Adipocyte (in vitro differentiated cells): ENCODE measurements around the gene PCDHB15.
A peak's percentile ranks its signal among the peaks of the same experiment; 100 is the strongest.
"Not testable (repeated sequence)": the region's sequence is repeated elsewhere in the genome, so short reads cannot be mapped to it uniquely, and the experiment has no call there.

Experiments
- DNase-seq: peaks from one replicate; pipeline ENCODE4 v3.0.0-alpha.2; 2015; ENCODE audit warnings: low read depth
- H3K27me3 ChIP-seq: replicated peaks from 2 replicates; pipeline ENCODE4 v1.7.0; 2013; ENCODE audit warnings: mild to moderate bottlenecking, low read length, moderate library complexity; ENCODE audit not compliant: control insufficient read depth, insufficient read depth
- H3K36me3 ChIP-seq: 2 replicates; pipeline ENCODE4 v1.7.0; 2013; ENCODE audit warnings: low read length, mild to moderate bottlenecking, moderate library complexity; ENCODE audit not compliant: control insufficient read depth, insufficient read depth, severe bottlenecking
- H3K4me1 ChIP-seq: 2 replicates; pipeline ENCODE4 v1.7.0; 2013; ENCODE audit warnings: mild to moderate bottlenecking, low read length, moderate library complexity; ENCODE audit not compliant: control insufficient read depth, insufficient read depth
- H3K4me3 ChIP-seq: 2 replicates; pipeline ENCODE4 v1.7.0; 2013; ENCODE audit warnings: mild to moderate bottlenecking, low read length, moderate library complexity
- H3K9ac ChIP-seq: 2 replicates; pipeline ENCODE4 v1.7.0; 2013; ENCODE audit warnings: mild to moderate bottlenecking, low read length, moderate library complexity
- H3K9me3 ChIP-seq: 2 replicates; pipeline ENCODE4 v1.7.0; 2013; ENCODE audit warnings: mild to moderate bottlenecking, low read length, moderate library complexity; ENCODE audit not compliant: control insufficient read depth

PCDHB15 gene

DNA sequence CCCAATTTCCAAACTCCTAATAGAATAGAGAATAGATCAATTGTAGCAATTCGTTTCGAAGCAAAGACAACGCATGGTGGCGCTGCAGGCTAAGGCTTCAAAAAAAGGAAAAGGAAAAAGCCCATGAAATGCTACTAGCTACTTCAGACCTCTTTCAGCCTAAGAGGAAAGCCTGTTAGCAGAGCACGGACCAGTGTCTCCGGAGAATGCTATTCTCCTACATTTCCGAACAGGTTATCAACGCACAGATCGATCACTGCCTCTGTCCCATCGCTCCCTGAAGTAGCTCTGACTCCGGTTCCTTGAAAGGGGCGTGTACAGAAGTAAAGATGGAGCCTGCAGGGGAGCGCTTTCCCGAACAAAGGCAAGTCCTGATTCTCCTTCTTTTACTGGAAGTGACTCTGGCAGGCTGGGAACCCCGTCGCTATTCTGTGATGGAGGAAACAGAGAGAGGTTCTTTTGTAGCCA, at the start of gene PCDHB15:
TSS of gene PCDHB15 (plus strand) at position 146 of the 468 bp plus-strand sequence. CDS start at position 330, 184 bp downstream.
- Histone ChIP-seq H3K9me3 (peaks cover 92% of the 10 kb centered on the region), H3K4me3 (peak within 1 kb of the TSS; percentile 32)

DNA sequence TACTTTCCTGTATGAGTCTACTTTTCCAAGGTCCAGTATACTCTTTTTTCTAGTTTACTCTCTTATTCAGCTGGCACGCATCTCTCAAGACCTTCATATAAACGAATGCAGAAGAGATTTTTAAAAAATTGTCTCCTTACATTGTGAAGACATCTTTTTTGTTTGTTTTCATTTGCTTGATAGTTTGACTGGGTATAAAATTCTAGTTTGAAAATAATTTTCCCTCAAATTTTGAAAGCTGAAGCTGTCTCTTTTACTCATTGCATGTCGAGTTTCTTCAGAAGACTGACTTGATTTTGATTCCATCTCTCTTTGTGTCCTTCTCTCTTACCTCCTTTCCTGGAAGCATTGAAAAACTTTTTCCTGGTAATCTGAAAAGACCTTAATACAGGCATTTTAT, 48.8 kb upstream of the PCDHB15 start:
- no peak overlapping the region for H3K9ac ChIP-seq
- no peaks in the 10 kb centered on the region for H3K27me3 ChIP-seq
- H3K9me3 ChIP-seq: peaks cover 71% of the 10 kb centered on the region
- H3K4me3 ChIP-seq: no peak overlapping the region
- no peaks in the 10 kb centered on the region for H3K4me1 ChIP-seq
- H3K36me3 ChIP-seq: no peaks in the 10 kb centered on the region
- DNase-seq: no peak

More for the DNA sequence above, at the start of gene PCDHB15:
- Histone ChIP-seq H3K36me3 (no peaks in the 10 kb centered on the region), H3K27me3 (no peaks in the 10 kb centered on the region), H3K4me1 (no peaks in the 10 kb centered on the region), H3K9ac (no peak within 1 kb of the TSS)
- peak; percentile 19 for DNase-seq

DNA sequence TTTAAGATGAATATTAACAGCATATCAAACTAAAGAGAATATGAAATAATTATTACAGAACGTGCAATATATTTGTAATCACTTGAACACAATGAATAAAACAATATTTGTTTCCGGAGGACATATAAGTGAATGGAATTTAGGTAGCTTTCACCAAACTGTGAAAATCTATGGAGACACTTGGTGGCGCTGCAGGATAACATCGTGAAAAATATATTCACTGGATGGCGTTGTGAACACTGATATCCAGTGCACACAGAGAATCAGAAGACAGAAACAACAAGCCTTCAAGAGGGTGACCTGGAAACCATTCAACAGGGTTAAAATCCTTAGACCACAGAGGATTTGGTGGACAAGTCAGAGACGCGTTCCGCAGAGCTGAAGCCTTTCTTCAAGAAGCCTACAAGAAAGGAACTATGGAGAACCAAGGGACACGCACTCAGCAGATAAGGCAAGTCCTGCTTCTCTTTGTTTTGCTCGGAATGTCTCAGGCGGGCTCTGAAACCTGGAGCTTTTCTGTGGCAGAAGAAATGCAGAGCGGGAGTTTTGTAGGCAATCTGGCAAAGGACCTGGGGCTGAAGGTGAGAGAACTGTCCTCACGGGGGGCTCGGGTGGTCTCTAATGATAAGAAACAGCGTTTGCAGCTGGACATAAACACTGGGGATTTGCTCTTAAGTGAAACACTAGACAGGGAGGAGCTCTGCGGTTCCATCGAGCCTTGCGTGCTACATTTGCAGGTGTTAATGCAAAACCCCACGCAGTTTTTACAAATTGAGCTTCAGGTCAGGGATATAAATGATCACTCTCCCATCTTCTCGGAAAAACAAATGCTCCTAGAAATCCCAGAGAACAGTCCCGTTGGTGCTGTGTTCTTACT, 45.6 kb upstream of the PCDHB15 start, which contains the start of gene PCDHB11:
TSS of gene PCDHB11 (plus strand) at position 269 of the 877 bp plus-strand sequence. CDS start at position 417, 148 bp downstream.
- Histone ChIP-seq H3K4me1 (no peaks in the 10 kb centered on the region), H3K36me3 (no peaks in the 10 kb centered on the region), H3K9ac (no peak within 1 kb of the TSS), H3K27me3 (no peaks in the 10 kb centered on the region), H3K4me3 (peak within 1 kb of the TSS; percentile 42), H3K9me3 (peaks cover 60% of the 10 kb centered on the region)
- DNase-seq: no peak

DNA sequence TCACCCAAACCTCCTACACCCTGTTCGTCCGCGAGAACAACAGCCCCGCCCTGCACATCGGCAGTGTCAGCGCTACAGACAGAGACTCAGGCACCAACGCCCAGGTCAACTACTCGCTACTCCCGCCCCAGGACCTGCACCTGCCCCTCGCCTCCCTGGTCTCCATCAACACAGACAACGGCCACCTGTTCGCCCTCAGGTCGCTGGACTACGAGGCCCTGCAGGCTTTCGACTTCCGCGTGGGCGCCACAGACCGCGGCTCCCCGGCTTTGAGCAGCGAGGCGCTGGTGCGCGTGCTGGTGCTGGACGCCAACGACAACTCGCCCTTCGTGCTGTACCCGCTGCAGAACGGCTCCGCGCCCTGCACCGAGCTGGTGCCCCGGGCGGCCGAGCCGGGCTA, 44.1 kb upstream of the PCDHB15 start:
- not testable (repeated sequence) for H3K9ac ChIP-seq, H3K4me1 ChIP-seq, H3K4me3 ChIP-seq, H3K27me3 ChIP-seq, DNase-seq, H3K36me3 ChIP-seq
- H3K9me3 ChIP-seq: peaks cover 57% of the 10 kb centered on the region

DNA sequence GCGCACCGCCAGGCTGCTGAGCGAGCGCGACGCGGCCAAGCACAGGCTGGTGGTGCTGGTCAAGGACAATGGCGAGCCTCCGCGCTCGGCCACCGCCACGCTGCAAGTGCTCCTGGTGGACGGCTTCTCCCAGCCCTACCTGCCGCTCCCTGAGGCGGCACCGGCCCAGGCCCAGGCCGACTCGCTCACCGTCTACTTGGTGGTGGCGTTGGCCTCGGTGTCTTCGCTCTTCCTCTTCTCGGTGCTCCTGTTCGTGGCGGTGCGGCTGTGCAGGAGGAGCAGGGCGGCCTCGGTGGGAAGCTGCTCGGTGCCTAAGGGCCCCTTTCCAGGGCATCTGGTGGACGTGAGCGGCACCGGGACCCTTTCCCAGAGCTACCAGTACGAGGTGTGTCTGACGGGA, 43.5 kb upstream of the PCDHB15 start:
- DNase-seq, H3K36me3 ChIP-seq, H3K4me1 ChIP-seq, H3K27me3 ChIP-seq, H3K4me3 ChIP-seq, H3K9ac ChIP-seq: not testable (repeated sequence)
- peaks cover 53% of the 10 kb centered on the region for H3K9me3 ChIP-seq

DNA sequence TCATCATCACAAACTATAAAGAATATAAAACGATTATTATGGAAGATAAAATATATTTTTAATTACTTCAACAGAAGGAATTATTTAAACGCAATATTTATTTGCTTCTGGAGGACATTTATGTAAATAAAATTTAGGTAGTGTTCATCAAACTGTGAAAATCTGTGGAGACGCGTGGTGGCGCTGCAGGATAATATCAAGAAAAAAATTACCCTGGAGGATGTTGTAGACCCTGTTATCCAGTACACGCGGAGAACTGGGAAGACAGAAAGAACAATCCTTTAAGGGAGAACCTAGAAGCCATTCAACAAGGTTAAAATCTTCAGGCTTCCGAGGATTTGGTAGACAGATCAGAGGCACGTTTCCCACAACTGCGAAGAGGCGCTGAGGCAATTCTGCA, 36.7 kb upstream of the PCDHB15 start, which contains the start of gene PCDHB12:
TSS of gene PCDHB12 (plus strand) at position 242 of the 400 bp plus-strand sequence. CDS start 189 bp downstream, outside the sequence.
- no peak within 1 kb of the TSS for H3K9ac ChIP-seq
- peaks cover 62% of the 10 kb centered on the region for H3K9me3 ChIP-seq
- H3K4me1 ChIP-seq: no peaks in the 10 kb centered on the region
- H3K4me3 ChIP-seq: peak within 1 kb of the TSS; percentile 4
- H3K36me3 ChIP-seq: no peaks in the 10 kb centered on the region
- peak; percentile 47 for DNase-seq
- H3K27me3 ChIP-seq: no peaks in the 10 kb centered on the region

DNA sequence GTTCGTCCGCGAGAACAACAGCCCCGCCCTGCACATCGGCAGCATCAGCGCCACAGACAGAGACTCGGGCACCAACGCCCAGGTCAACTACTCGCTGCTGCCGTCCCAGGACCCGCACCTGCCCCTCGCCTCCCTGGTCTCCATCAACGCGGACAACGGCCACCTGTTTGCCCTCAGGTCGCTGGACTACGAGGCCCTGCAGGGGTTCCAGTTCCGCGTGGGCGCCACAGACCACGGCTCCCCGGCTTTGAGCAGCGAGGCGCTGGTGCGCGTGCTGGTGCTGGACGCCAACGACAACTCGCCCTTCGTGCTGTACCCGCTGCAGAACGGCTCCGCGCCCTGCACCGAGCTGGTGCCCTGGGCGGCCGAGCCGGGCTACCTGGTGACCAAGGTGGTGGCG, 34.9 kb upstream of the PCDHB15 start:
- H3K4me3 ChIP-seq, H3K27me3 ChIP-seq, DNase-seq, H3K9ac ChIP-seq, H3K4me1 ChIP-seq, H3K36me3 ChIP-seq: not testable (repeated sequence)
- H3K9me3 ChIP-seq: peaks cover 72% of the 10 kb centered on the region

DNA sequence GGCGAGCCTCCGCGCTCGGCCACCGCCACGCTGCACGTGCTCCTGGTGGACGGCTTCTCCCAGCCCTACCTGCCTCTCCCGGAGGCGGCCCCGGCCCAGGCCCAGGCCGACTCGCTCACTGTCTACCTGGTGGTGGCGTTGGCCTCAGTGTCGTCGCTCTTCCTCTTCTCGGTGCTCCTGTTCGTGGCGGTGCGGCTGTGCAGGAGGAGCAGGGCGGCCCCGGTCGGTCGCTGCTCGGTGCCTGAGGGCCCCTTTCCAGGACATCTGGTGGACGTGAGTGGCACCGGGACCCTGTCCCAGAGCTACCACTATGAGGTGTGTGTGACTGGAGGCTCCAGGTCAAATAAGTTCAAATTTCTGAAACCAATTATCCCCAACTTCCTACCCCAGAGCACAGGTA, 34.3 kb upstream of the PCDHB15 start:
- H3K4me1 ChIP-seq, DNase-seq, H3K27me3 ChIP-seq, H3K36me3 ChIP-seq, H3K9ac ChIP-seq, H3K4me3 ChIP-seq: not testable (repeated sequence)
- peaks cover 73% of the 10 kb centered on the region for H3K9me3 ChIP-seq

DNA sequence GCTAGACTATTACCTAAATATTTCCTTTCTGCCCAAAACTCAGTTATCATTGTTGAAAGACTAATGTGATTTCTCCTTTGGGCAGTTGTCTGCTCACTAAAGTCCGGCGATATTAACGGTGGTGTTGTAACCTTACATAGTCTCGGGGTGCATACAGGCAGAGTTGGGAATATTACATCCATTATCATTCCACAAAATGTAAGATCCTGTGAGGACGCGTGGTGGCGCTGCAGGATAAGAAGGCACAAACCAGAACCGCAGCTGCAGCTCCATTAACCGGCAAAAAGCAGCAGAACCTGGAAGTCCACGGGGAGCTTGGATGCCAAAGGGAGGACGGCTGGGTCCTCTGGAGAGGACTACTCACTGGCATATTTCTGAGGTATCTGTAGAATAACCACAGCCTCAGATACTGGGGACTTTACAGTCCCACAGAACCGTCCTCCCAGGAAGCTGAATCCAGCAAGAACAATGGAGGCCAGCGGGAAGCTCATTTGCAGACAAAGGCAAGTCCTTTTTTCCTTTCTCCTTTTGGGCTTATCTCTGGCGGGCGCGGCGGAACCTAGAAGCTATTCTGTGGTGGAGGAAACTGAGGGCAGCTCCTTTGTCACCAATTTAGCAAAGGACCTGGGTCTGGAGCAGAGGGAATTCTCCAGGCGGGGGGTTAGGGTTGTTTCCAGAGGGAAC, 31.4 kb upstream of the PCDHB15 start, which contains the start of gene PCDHB13:
TSS of gene PCDHB13 (plus strand) at position 264 of the 684 bp plus-strand sequence. CDS start at position 469, 205 bp downstream.
- H3K4me1 ChIP-seq, H3K9ac ChIP-seq, H3K36me3 ChIP-seq, H3K27me3 ChIP-seq: not testable (repeated sequence)
- Histone ChIP-seq H3K9me3 (peaks cover 72% of the 10 kb centered on the region), H3K4me3 (peak within 1 kb of the TSS; percentile 27)
- peak; percentile 43 for DNase-seq

DNA sequence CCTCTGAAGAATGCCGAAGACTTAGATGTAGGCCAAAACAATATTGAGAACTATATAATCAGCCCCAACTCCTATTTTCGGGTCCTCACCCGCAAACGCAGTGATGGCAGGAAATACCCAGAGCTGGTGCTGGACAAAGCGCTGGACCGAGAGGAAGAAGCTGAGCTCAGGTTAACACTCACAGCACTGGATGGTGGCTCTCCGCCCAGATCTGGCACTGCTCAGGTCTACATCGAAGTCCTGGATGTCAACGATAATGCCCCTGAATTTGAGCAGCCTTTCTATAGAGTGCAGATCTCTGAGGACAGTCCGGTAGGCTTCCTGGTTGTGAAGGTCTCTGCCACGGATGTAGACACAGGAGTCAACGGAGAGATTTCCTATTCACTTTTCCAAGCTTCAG, 30.6 kb upstream of the PCDHB15 start:
- H3K27me3 ChIP-seq, H3K4me3 ChIP-seq, H3K36me3 ChIP-seq, DNase-seq, H3K4me1 ChIP-seq, H3K9ac ChIP-seq: not testable (repeated sequence)
- H3K9me3 ChIP-seq: peaks cover 72% of the 10 kb centered on the region

DNA sequence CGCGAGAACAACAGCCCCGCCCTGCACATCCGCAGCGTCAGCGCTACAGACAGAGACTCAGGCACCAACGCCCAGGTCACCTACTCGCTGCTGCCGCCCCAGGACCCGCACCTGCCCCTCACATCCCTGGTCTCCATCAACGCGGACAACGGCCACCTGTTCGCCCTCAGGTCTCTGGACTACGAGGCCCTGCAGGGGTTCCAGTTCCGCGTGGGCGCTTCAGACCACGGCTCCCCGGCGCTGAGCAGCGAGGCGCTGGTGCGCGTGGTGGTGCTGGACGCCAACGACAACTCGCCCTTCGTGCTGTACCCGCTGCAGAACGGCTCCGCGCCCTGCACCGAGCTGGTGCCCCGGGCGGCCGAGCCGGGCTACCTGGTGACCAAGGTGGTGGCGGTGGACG, 29.7 kb upstream of the PCDHB15 start:
- H3K4me1 ChIP-seq, H3K4me3 ChIP-seq, H3K27me3 ChIP-seq, H3K36me3 ChIP-seq, DNase-seq, H3K9ac ChIP-seq: not testable (repeated sequence)
- H3K9me3 ChIP-seq: peaks cover 74% of the 10 kb centered on the region
